Activated CD4-positive, CD25-positive, alpha-beta regulatory T cell treated with anti-CD3 and anti-CD28 coated beads, Interleukin-2, amount 50 U/mL, for 24 hours (primary cell): Measurements from ENCODE around the gene NIP7.
"Not testable (repeated sequence)": the region's sequence is repeated elsewhere in the genome, so short reads cannot be mapped to it uniquely, and the experiment has no call there.

Experiments
- ATAC-seq, 2 donors: fragments of 150-1000 bp; cut with Tn5 transposase; one replicate each; pipeline ENCODE4 v1.10.0; 2021; ENCODE audit warnings: mild to moderate bottlenecking in 1 of 2, moderate library complexity in 1 of 2

Gene NIP7

GRCh38 chr16:69339289-69340094 lies at the start of gene NIP7, which contains the start of gene COG8:
Gene NIP7, plus strand, starts transcription at chr16:69339772. Its CDS starts 58 bp downstream, at chr16:69339830.
Gene COG8, minus strand, starts transcription at chr16:69339564. Its CDS starts 12 bp downstream, at chr16:69339552.
- ATAC-seq, result peak; percentile 91 to 94

- ATAC-seq, result not testable (repeated sequence)
Measured at GRCh38 chr16:69291657-69292056, 47.9 kb upstream of the NIP7 start.

- ATAC-seq, result no peak
Measured at GRCh38 chr16:69293401-69293800, 46.2 kb upstream of the NIP7 start.

GRCh38 chr16:69294051-69294450 lies 45.5 kb upstream of the NIP7 start:
- ATAC-seq, result no peak

GRCh38 chr16:69296771-69297170 lies 42.8 kb upstream of the NIP7 start:
- ATAC-seq, result not testable (repeated sequence)

- no peak for ATAC-seq
Measured at GRCh38 chr16:69298261-69298660, 41.3 kb upstream of the NIP7 start.

- no peak for ATAC-seq
Measured at GRCh38 chr16:69301187-69301586, 38.4 kb upstream of the NIP7 start.

- ATAC-seq, result no peak
Measured at GRCh38 chr16:69301861-69302260, 37.7 kb upstream of the NIP7 start.

- ATAC-seq, result no peak
Measured at GRCh38 chr16:69302301-69302700, 37.3 kb upstream of the NIP7 start.

- ATAC-seq, result no peak
Measured at GRCh38 chr16:69306031-69306430, 33.5 kb upstream of the NIP7 start.

- ATAC-seq, result no peak
Measured at GRCh38 chr16:69307091-69307490, 32.5 kb upstream of the NIP7 start.

GRCh38 chr16:69307856-69308255 lies 31.7 kb upstream of the NIP7 start:
- no peak for ATAC-seq

GRCh38 chr16:69309316-69309715 lies 30.3 kb upstream of the NIP7 start:
- ATAC-seq, result no peak

GRCh38 chr16:69310653-69311532 lies 28.7 kb upstream of the NIP7 start, which contains the start of gene VPS4A:
Gene VPS4A, plus strand, starts transcription at chr16:69311350. Its CDS starts 162 bp downstream, at chr16:69311512.
- peak; percentile 97 to 99 for ATAC-seq

- peak; percentile 42 to 48 for ATAC-seq
Measured at GRCh38 chr16:69311533-69312387, 27.8 kb upstream of the NIP7 start.

GRCh38 chr16:69313469-69313868 lies 26.1 kb upstream of the NIP7 start:
- no peak for ATAC-seq

GRCh38 chr16:69314534-69314933 lies 25.0 kb upstream of the NIP7 start:
- ATAC-seq, result no peak

- no peak for ATAC-seq
Measured at GRCh38 chr16:69315486-69316311, 23.9 kb upstream of the NIP7 start.

- no peak for ATAC-seq
Measured at GRCh38 chr16:69316595-69317034, 23.0 kb upstream of the NIP7 start.

GRCh38 chr16:69318177-69318910 lies 21.2 kb upstream of the NIP7 start:
- ATAC-seq, result no peak

GRCh38 chr16:69318911-69319289 lies 20.7 kb upstream of the NIP7 start:
- no peak for ATAC-seq
